T-helper 22 cell (primary cell): ENCODE measurements around the gene ATP1A2.

Source experiments
- DNase-seq: peaks from one replicate; pipeline ENCODE4 v3.0.0-alpha.2; 2020; ENCODE audit warnings: low read depth

The ATP1A2 gene

DNA sequence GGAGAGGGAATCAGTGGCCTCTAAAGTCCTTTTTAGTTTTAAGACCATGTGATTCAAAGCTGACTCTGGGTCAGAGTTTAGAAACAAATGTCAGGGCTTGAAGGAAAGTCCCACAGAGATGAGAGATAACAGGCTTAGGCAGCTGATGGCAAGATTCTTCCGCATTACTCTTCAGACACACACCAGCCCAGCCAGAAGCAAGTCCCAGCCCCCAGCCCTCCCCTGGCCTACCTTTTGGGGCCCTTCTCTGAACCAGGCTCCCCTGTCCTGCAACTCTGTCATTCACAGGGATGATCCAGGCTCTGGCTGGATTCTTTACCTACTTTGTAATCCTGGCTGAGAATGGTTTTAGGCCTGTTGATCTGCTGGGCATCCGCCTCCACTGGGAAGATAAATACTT lies 61.7 kb downstream of the ATP1A2 start:
- DNase-seq, result no peak

DNA sequence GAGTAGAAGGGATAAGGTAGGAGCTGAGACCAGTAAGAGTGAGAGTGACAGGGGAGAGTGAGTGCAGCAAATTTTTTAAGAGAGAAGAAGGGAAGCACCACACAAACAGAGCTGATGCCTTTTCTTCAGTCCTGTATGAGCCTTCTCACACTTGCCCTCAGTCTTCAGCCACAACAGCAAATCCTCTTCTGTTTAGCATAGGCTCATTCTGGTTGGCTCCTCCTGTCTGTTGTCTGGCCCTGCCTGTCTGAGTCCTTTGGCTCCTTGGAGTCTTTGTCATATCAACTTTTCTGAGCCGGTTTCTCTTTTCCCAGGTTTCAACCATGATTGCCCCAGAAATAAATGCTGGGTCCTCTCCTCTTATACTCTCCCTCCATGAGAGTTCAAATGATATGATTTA lies 62.1 kb downstream of the ATP1A2 start:
- DNase-seq, result no peak

DNA sequence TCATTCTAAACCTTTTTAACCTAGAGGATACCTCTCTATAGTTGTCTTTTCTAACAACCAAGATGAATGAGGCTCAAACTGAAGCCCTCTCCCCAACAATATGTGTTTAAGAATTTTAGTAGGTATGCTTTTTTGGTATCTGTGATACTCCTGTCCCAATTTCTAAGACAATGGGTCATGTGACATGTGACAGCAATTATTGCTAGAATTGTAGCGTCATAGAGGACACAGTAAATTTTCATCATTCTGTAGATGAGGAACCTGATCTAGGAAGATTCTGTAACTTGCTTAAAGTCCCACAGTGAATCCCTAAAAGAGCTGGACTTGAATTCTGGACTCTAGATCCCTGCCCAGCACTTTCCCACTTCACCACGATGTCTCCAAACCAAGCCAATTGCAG lies 63.2 kb downstream of the ATP1A2 start:
- DNase-seq, result no peak

- DNase-seq, result no peak
Observed at GRCh38 chr1:160179336-160179735, 63.8 kb downstream of the ATP1A2 start.

- no peak for DNase-seq
Observed at GRCh38 chr1:160186246-160186645, 70.7 kb downstream of the ATP1A2 start.

DNA sequence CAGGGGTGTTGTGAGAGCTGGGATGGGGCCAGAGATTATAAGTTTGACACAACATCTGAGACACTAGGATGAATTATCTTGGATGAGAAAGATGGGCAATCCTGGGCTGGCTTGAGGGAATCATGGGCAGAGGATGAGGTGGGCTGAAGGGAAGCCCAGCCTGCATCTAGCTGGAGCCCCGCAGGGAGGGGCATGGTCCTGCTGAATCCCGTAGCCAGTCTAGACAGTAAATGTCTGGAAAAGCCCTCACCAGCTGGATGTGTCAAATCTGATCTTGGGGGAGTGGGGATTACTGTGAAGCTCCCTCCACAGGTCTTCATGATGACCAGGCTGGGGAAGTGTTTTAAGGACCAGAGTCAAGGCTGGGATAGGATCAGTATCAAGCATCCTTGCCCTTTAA lies 71.2 kb downstream of the ATP1A2 start:
- DNase-seq, result no peak

GRCh38 chr1:160187407-160187806 lies 71.8 kb downstream of the ATP1A2 start:
- no peak for DNase-seq

DNA sequence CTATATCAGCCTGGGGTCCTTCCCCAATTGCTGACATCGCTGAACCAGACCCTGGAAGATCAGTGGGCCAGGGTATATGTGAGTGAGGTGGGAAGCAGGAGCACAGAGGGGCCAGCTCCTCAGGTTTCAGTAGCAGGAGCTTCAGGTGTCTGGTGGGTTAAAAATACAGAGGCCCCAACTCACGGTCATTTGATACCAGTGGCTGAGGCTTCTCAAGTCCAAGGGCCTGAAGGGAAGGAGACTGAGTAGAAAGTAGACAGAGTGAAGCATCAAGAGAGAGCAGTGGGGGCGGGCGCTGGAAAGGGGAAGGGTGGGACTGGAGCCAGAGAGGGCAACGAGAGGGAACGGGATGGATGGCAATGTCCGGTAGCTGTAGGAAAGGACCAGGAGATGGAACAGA lies 72.8 kb downstream of the ATP1A2 start:
- DNase-seq, result no peak

DNA sequence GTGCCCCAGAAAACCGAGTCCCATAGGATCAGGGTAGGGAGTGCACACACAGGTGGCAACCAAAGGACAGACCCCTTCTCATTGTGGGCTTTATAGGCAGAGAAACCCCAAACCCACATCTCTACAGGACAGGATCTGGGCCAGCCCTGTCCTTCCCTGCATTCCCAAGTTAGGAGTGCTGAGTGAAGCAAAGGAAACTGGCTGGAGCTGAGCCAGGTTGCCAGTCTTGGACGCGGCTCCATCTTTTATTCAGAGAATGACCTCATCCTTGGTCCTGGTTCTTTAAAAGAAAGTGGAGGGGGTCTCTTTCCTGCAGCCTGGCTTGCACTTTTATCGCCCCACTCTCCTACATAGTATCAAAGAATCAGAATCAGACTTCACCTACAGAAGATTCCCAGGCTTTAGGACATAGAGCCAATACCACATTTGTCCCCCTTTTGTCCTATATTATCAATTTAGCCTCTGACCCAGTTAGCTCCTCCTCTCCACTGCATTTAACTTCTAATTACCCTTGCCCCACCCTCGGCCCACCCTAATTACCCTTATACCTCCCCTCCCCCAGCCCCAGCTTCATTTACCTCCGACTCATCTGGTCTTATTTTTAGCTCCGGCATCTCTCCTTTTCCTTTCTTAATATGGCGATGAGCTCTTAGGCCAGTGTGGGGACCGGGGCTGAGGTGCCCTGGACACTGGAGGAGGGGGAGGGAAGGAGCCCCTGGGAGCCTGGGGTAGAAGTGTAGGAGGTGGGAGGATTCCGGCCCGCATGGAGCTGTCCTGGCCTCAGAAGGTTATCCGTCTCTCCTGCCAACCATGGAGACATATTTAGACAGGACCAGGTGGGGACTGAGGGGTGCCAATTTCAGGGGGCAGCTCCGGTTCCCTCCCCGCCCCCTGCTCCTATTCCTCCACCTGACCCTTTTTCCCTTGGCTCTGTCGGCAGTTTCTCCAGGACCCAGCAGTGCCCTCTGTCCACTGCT lies 74.4 kb downstream of the ATP1A2 start, which contains the start of gene CASQ1:
Gene CASQ1, plus strand, starts transcription at position 927 of the 977 bp plus-strand sequence. CDS start 177 bp downstream, outside the sequence.
- no peak for DNase-seq

DNA sequence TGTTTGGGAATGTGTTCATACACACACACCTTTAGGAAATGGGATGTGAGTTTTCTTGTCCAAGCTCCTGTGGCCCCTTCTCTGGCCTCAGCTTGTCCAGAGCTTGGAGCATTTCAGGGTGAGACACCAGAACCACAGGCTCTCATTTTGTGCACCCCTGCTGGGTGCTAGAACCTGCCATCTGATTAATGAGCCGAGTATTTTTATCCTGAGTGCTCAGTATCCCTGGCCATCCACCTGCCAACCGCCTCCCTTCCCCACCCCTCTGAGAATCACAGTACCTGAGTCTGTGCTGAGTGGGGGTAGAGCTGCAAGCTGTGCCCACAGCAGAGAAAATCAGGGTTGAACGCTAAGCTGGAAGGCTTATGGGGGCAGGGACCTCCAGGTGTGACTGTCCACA lies 76.2 kb downstream of the ATP1A2 start:
- DNase-seq, result no peak

DNA sequence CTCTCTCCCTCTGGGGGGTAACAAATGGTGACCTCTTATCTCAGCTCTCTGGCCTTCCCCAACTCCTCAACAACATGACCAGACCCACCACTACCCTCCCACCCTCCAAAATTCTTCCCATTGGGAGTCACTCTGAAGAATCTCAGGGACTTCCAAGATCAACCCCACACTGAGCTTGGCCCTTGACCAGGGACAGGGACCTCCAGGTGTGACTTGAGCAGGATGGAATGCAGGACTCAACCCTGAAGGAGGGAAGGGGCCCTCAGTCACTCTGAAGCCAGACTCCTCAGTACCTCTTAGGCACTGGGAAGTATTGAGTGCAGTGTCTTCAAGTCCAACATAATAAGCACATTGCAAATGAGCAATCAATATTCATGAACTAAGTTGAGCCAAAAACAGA lies 76.7 kb downstream of the ATP1A2 start:
- DNase-seq, result no peak
